Activated T-helper 9 cell treated with anti-CD3 and anti-CD28 coated beads, Interleukin-2, amount 50 U/mL, for 16 hours (primary cell): ENCODE data around the gene METTL27.
"Not testable (repeated sequence)": the region's sequence is repeated elsewhere in the genome, so short reads cannot be mapped to it uniquely, and the experiment has no call there.

Experiments
- DNase-seq: peaks from one replicate; pipeline ENCODE4 v3.0.0-alpha.2; 2020; ENCODE audit warnings: low read depth

METTL27 gene

GRCh38 chr7:73817121-73817520, 25.2 kb downstream of the METTL27 start:
- no peak for DNase-seq

DNA sequence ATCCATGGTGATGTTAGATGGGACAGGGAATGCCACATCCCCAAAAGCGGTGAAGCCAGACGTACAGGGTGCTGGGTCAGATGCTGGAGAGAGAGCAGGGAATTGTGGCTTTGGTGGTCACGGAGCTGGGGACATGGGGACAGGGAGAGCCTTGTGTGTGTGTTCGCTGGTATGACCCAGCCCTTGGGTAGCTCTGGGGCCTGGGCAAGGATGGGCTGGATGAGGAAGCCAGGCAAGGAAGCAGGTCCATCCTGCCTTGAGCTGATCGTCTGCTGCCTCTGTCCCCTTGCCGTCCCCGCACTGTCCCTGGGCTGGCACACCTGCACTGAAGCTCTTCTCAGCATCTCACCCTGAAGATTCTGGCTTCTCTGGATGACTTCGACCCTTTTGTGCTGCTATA, 26.9 kb downstream of the METTL27 start:
- no peak for DNase-seq

DNA sequence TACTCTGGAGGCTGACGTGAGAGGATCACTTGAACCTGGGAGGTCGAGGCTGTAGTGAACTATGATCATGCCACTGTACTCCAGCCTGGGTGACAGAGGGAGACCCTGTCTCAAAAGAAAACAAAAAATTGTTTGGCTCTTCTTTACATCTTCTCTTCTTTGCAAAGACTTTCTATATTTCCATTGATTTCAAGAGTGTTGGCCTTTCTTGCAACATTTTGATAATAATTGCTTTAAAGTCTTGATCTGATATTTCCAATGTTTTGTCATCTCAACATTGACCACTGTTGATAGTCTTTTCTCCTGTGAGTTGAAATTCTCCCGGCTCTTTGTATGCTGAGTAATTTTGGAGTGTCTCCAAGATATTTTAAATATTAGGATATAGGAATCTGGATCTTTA, 29.3 kb downstream of the METTL27 start:
- no peak for DNase-seq

GRCh38 chr7:73811760-73812168, 30.6 kb downstream of the METTL27 start:
- peak; percentile 26 for DNase-seq

DNA sequence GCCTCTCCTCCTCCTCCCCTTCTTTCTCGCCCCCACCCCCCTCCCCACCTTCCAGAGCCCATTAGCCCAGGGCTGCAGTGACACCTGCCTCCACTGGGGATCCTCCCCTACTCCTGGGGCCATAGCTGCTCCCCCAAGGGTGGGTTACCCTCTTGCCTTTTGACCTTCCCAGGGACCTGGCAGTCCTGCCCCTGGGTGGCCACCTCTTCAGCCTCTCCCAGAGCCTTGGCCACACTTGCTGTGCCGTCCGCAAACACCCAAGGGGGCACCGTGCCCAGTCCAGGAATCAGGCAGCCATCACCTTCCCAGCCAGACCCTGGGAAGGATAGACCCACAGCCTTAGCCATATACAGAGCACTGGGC, 31.3 kb downstream of the METTL27 start:
- DNase-seq = no peak

- DNase-seq = no peak
These were observed 32.8 kb downstream of the METTL27 start for GRCh38 chr7:73809467-73809951.

DNA sequence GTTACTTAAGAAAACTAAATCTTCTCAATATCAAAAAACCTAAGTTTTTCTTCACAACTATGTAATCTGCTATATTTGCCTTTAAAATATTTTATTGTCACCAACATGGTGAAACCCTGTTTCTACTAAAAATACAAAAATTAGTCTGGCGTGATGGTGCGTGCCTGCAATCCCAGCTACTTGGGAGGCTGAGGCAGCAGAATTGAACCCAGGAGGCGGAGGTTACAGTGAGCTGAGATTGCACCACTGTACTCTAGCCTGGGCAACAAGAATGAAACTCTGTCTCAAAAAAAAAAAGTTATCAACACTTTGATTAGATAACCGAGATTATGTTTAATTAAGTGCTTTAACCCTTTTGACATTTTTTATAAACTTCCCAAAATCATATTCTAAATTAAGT, 39.9 kb downstream of the METTL27 start:
- no peak for DNase-seq

DNA sequence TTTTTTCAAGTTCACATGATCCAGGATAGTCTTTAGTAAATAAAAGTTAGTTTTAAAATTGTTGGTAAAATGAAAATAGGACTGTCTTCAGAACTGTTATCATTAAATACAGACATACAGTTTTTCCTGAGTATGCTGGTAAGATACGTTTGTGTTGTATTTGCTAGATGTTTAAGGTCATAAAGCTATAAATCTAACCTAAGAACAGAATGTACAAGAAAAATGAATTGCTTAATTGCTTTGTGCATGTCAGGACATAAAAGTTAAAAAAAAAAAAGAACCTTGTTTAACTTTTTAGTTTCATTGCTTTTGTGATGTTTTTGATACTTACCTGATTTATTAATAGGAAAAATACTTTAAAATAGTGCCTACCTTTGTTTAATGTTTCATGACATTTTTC, 40.7 kb downstream of the METTL27 start:
- no peak for DNase-seq

- DNase-seq = no peak
These were observed 42.8 kb downstream of the METTL27 start for GRCh38 chr7:73799282-73800141.

GRCh38 chr7:73797176-73797575, 45.1 kb downstream of the METTL27 start:
- not testable (repeated sequence) for DNase-seq

GRCh38 chr7:73796656-73797055, 45.7 kb downstream of the METTL27 start:
- not testable (repeated sequence) for DNase-seq

DNA sequence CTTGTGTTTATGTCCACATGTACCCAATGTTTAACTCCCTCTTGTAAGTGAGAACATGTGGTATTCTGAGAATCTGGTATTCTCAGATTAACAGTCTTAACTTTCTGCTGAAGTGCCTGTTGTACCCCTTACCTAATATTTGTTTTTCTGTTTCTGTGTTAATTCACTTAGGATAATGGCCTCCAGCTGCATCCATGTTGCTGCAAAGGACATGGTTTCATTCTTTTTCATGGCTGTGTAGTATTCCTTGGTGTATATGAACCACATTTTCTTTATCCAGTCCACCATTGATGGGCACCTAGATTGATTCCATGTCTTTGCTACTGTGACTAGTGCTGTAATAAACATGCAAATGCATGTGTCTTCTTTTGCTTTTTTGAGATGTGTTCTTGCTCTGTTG, 47.1 kb downstream of the METTL27 start:
- DNase-seq = not testable (repeated sequence)

- not testable (repeated sequence) for DNase-seq
These were observed 51.1 kb downstream of the METTL27 start for GRCh38 chr7:73791170-73791690.

DNA sequence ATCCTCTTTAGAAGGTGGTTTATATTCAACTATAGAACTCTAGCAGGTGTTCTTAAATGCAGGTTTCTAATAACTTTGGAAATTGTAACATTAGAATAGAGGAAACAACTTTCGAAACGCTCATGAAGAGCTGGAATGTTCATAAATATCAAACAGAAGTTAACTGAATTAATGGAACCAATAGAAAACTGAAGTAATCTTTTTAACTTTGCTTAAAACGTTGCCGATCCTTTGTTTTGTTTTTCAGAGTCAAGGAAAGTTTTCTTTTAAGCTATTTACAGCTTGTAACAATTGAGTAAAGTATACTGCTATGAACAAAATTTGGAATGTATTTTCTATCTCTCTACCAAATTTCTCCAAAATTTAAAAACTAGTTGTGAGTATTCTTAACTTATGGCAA, 53.3 kb downstream of the METTL27 start:
- DNase-seq = no peak

DNA sequence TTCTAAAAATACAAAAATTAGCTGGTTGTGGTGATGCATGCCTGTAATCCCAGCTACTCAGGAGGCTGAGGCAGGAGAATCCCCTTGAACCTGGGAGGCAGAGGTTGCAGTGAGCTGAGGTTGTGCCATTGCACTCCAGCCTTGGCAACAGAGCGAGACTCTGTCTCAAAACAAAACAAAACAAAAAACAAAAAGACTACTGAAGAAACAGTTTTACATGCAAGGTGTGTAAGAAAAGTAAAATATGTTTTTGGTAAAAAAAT, 54.6 kb downstream of the METTL27 start:
- not testable (repeated sequence) for DNase-seq

- DNase-seq = no peak
These were observed 55.7 kb downstream of the METTL27 start for GRCh38 chr7:73786588-73786987.
